GM23338 (cell line): Measurements from ENCODE around the gene L3HYPDH. TPM values are rescaled to one million over a fixed set of nuclear protein-coding genes. Genes with fewer than 3 reads are reported as not detected.

Experiments
- ATAC-seq: fragments of 200-7000 bp; cut with Tn5 transposase; 3 replicates; pipeline ENCODE4 v1.9.1; 2020
- DNase-seq: peaks from one replicate; pipeline ENCODE4 v3.0.0-alpha.2; 2015; ENCODE audit warnings: low spot score
- H2AFZ ChIP-seq: fragments of 200-600 bp; sonication (generic); 2 replicates; pipeline ENCODE4 v1.8.0; 2016; ENCODE audit warnings: antibody characterized with exemption, mild to moderate bottlenecking, moderate library complexity
- H3F3A ChIP-seq: fragments of 200-600 bp; sonication (generic); replicated peaks from 2 replicates; pipeline ENCODE4 v1.8.0; 2017; ENCODE audit warnings: antibody characterized with exemption, mixed run types, low read depth
- H3K27ac ChIP-seq: fragments of 200-600 bp; sonication (generic); 2 replicates; pipeline ENCODE4 v1.6.1; 2016; ENCODE audit warnings: low read depth
- H3K27me3 ChIP-seq: fragments of 200-600 bp; sonication (generic); 2 replicates; pipeline ENCODE4 v1.8.0; 2016; ENCODE audit warnings: mild to moderate bottlenecking, mixed run types, moderate library complexity; ENCODE audit not compliant: insufficient read depth
- H3K36me3 ChIP-seq: fragments of 200-600 bp; sonication (generic); 2 replicates; pipeline ENCODE4 v1.8.0; 2016; ENCODE audit warnings: mild to moderate bottlenecking; ENCODE audit not compliant: insufficient read depth
- H3K4me1 ChIP-seq: fragments of 200-600 bp; sonication (generic); 2 replicates; pipeline ENCODE4 v1.8.0; 2016; ENCODE audit warnings: mild to moderate bottlenecking, moderate library complexity; ENCODE audit not compliant: insufficient read depth
- H3K4me2 ChIP-seq: fragments of 200-600 bp; sonication (generic); 2 replicates; pipeline ENCODE4 v1.7.1; 2017; ENCODE audit warnings: mixed run types
- H3K4me3 ChIP-seq: fragments of 200-600 bp; sonication (generic); 2 replicates; pipeline ENCODE4 v1.6.1; 2016; ENCODE audit warnings: mixed run types
- H3K79me2 ChIP-seq: fragments of 200-600 bp; sonication (generic); replicated peaks from 2 replicates; pipeline ENCODE4 v1.8.0; 2017; ENCODE audit warnings: mild to moderate bottlenecking; ENCODE audit not compliant: insufficient read depth
- H3K9me2 ChIP-seq: fragments of 200-600 bp; sonication (generic); 2 replicates; pipeline ENCODE4 v1.8.0; 2017; ENCODE audit not compliant: insufficient read depth
- H4K20me1 ChIP-seq: fragments of 200-600 bp; sonication (generic); replicated peaks from 2 replicates; pipeline ENCODE4 v1.8.0; 2017; ENCODE audit warnings: mild to moderate bottlenecking; ENCODE audit not compliant: insufficient read depth
- H3K27ac Mint-ChIP-seq: 2 replicates; pipeline ENCODE4 v1.8.0; 2020; ENCODE audit warnings: inconsistent platforms, mild to moderate bottlenecking, moderate library complexity, mixed read lengths
- H3K27me3 Mint-ChIP-seq: 3 replicates; pipeline ENCODE4 v1.8.0; 2022; ENCODE audit warnings: low read depth, mild to moderate bottlenecking, moderate library complexity, mixed read lengths, inconsistent platforms; ENCODE audit not compliant: insufficient read depth, poor library complexity
- H3K36me3 Mint-ChIP-seq: 3 replicates; pipeline ENCODE4 v1.8.0; 2021; ENCODE audit warnings: low read depth, mild to moderate bottlenecking, inconsistent platforms, moderate library complexity, mixed read lengths
- H3K4me1 Mint-ChIP-seq: 3 replicates; pipeline ENCODE4 v1.8.0; 2020; ENCODE audit warnings: mild to moderate bottlenecking, inconsistent platforms, mixed read lengths
- H3K4me3 Mint-ChIP-seq: 3 replicates; pipeline ENCODE4 v1.8.0; 2021; ENCODE audit warnings: moderate library complexity, mild to moderate bottlenecking, inconsistent platforms, mixed read lengths
- H3K9me3 Mint-ChIP-seq: 3 replicates; pipeline ENCODE4 v1.8.0; 2020; ENCODE audit warnings: moderate library complexity, mild to moderate bottlenecking, inconsistent platforms, mixed read lengths
- EZH2phosphoT487 ChIP-seq: fragments of 200-600 bp; sonication (generic); IDR thresholded peaks from one replicate; pipeline ENCODE4 v1.8.1; 2018; ENCODE audit warnings: antibody characterized with exemption; ENCODE audit not compliant: unreplicated experiment
- JUNB ChIP-seq: IDR thresholded peaks from one replicate; pipeline ENCODE4 v1.6.1; 2016; ENCODE audit warnings: antibody characterized with exemption; ENCODE audit not compliant: unreplicated experiment
- NANOG ChIP-seq: IDR thresholded peaks from 2 replicates; pipeline ENCODE4 v1.6.1; 2016; ENCODE audit warnings: antibody characterized with exemption, borderline replicate concordance
- POLR2AphosphoS5 ChIP-seq: IDR thresholded peaks from 2 replicates; pipeline ENCODE4 v1.6.1; 2016; ENCODE audit warnings: antibody characterized with exemption, low read depth
- ZNF114 ChIP-seq: fragments of 250-450 bp; sonication (Bioruptor Pico); IDR thresholded peaks from 2 replicates; pipeline ENCODE4 v1.5.0; 2020; ENCODE audit warnings: mild to moderate bottlenecking, moderate library complexity
- ZNF331 ChIP-seq: fragments of 250-450 bp; sonication (Bioruptor Pico); IDR thresholded peaks from 2 replicates; pipeline ENCODE4 v1.5.0; 2020; ENCODE audit warnings: low read depth, mild to moderate bottlenecking, moderate library complexity
- polyA plus RNA-seq: library from polyadenylated mRNA; unstranded; fragments of >200 nt; fragmentation: Nextera tagmentation; extraction: Ambion mirVana; gene quantifications from 2 replicates; pipeline ENCODE4 v1.2.1, GENCODE V29; 2016
- total RNA-seq: library from RNA; depleted of rRNA; stranded (reverse); fragments of >200 nt; shearing (Covaris generic); gene quantifications from 2 replicates; pipeline ENCODE4 v1.2.3, GENCODE V29; 2014
- TF ChIP-seq, protein P1 (sequence below): IDR thresholded peaks from one replicate; pipeline ENCODE4 v1.6.1; 2018; ENCODE audit warnings: antibody characterized with exemption; ENCODE audit not compliant: unreplicated experiment
- TF ChIP-seq, protein P2 (sequence below), 2 experiments: fragments of 200-600 bp in 1 of 2; sonication (generic) in 1 of 2; conservative IDR thresholded peaks; 2 replicates each; pipeline versions ENCODE4 v1.5.1 to v1.6.1; 2016 to 2017; ENCODE audit warnings: antibody characterized with exemption in 2 of 2, low read depth in 2 of 2, mild to moderate bottlenecking in 2 of 2, moderate library complexity in 1 of 2
- TF ChIP-seq, protein P3 (sequence below): IDR thresholded peaks from 2 replicates; pipeline ENCODE4 v1.6.1; 2016; ENCODE audit warnings: antibody characterized with exemption

L3HYPDH gene
- total and polyA plus RNA-seq, 2 experiments from 2014 or later: 18.6 to 24.8 TPM

DNA sequence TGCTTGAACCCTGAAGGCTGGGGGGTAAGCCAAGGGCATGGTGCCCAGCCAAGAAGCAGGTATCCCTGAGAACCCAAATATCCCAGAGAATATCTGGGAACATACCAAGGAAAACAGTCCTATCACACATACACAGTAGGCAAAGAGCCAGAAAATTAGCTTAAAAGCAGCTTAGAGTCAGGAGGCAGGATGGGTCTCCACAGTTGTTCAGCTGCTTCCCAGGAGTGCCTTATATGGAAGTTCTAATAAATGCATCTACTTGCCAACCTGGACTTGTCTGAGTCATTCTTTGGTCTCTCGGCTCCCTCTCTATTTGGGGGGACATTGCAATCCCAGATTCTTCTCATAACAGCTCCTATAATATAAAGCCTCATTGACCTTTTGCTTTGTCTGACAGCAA lies 10.0 kb downstream of the L3HYPDH start:
- TF ChIP-seq, protein P1, sequence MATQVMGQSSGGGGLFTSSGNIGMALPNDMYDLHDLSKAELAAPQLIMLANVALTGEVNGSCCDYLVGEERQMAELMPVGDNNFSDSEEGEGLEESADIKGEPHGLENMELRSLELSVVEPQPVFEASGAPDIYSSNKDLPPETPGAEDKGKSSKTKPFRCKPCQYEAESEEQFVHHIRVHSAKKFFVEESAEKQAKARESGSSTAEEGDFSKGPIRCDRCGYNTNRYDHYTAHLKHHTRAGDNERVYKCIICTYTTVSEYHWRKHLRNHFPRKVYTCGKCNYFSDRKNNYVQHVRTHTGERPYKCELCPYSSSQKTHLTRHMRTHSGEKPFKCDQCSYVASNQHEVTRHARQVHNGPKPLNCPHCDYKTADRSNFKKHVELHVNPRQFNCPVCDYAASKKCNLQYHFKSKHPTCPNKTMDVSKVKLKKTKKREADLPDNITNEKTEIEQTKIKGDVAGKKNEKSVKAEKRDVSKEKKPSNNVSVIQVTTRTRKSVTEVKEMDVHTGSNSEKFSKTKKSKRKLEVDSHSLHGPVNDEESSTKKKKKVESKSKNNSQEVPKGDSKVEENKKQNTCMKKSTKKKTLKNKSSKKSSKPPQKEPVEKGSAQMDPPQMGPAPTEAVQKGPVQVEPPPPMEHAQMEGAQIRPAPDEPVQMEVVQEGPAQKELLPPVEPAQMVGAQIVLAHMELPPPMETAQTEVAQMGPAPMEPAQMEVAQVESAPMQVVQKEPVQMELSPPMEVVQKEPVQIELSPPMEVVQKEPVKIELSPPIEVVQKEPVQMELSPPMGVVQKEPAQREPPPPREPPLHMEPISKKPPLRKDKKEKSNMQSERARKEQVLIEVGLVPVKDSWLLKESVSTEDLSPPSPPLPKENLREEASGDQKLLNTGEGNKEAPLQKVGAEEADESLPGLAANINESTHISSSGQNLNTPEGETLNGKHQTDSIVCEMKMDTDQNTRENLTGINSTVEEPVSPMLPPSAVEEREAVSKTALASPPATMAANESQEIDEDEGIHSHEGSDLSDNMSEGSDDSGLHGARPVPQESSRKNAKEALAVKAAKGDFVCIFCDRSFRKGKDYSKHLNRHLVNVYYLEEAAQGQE: no peak
- TF ChIP-seq EZH2phosphoT487: no peak
- TF ChIP-seq ZNF114 (CRISPR knock-in tag): no peak
- TF ChIP-seq NANOG: no peak
- TF ChIP-seq POLR2AphosphoS5: no peak
- TF ChIP-seq, protein P2, sequence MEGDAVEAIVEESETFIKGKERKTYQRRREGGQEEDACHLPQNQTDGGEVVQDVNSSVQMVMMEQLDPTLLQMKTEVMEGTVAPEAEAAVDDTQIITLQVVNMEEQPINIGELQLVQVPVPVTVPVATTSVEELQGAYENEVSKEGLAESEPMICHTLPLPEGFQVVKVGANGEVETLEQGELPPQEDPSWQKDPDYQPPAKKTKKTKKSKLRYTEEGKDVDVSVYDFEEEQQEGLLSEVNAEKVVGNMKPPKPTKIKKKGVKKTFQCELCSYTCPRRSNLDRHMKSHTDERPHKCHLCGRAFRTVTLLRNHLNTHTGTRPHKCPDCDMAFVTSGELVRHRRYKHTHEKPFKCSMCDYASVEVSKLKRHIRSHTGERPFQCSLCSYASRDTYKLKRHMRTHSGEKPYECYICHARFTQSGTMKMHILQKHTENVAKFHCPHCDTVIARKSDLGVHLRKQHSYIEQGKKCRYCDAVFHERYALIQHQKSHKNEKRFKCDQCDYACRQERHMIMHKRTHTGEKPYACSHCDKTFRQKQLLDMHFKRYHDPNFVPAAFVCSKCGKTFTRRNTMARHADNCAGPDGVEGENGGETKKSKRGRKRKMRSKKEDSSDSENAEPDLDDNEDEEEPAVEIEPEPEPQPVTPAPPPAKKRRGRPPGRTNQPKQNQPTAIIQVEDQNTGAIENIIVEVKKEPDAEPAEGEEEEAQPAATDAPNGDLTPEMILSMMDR (conservative IDR thresholded peaks at IDR 0.05; ENCODE audit: low read depth in 2 of 2): no peak
- TF ChIP-seq JUNB: no peak
- TF ChIP-seq, protein P3, sequence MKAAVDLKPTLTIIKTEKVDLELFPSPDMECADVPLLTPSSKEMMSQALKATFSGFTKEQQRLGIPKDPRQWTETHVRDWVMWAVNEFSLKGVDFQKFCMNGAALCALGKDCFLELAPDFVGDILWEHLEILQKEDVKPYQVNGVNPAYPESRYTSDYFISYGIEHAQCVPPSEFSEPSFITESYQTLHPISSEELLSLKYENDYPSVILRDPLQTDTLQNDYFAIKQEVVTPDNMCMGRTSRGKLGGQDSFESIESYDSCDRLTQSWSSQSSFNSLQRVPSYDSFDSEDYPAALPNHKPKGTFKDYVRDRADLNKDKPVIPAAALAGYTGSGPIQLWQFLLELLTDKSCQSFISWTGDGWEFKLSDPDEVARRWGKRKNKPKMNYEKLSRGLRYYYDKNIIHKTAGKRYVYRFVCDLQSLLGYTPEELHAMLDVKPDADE: no peak
- no peak for TF ChIP-seq ZNF331 (CRISPR knock-in tag)
- Histone ChIP-seq H3K4me3 (no peak overlapping the region), H3K4me1 (no peaks in the 10 kb centered on the region), H3F3A (no peaks in the 10 kb centered on the region), H3K27me3 (no peaks in the 10 kb centered on the region), H3K4me2 (no peak overlapping the region), H3K79me2 (no peaks in the 10 kb centered on the region), H3K9me2 (no peaks in the 10 kb centered on the region), H2AFZ (no peak overlapping the region), H3K36me3 (peaks cover 18% of the 10 kb centered on the region), H4K20me1 (peaks cover 11% of the 10 kb centered on the region; the same call in 1 of the 2 replicates), H3K27ac (no peak overlapping the region)
- DNase-seq: no peak
- no peak for ATAC-seq
- Mint-ChIP-seq H3K9me3 (no peaks in the 10 kb centered on the region), H3K4me3 (no peak overlapping the region), H3K4me1 (no peaks in the 10 kb centered on the region), H3K27me3 (peaks cover 2% of the 10 kb centered on the region), H3K36me3 (peaks cover 28% of the 10 kb centered on the region), H3K27ac (no peak overlapping the region)
